Measurements from ENCODE around the gene CLN6. TPM values are rescaled to one million over a fixed set of nuclear protein-coding genes. Genes with fewer than 3 reads are reported as not detected.
"Not testable (repeated sequence)": the region's sequence is repeated elsewhere in the genome, so short reads cannot be mapped to it uniquely, and the experiment has no call there.

Gene CLN6
- total RNA-seq, 2 donors from 2014 or later, result 14.9 TPM

DNA sequence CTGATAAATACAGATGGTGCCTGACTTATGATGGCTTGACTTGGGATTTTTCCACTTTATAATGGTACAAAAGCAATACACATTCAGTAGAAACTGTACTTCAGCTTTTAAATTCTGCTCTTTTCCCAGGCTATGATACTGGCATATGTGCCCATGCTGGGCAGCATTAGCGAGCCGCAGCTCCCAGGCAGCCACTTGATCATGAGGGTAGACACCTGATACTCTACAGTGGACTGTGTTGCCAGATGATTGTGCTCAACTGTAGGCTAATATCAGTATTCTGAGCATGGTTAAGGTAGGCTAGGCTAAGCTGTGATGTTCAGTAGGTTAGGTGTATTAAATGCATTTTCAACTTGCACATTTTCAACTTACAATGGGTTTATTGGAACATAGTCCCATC is 30.4 kb upstream of the CLN6 start:
- DNase-seq (ENCODE audit: low spot score), result no peak
- intact Hi-C loops (cut with DNase I), result loop anchor here in 1 of 2 donors (5.0 kb wide), 1 partner anchor 47 kb away; no protein-coding TSS in a partner anchor

- intact Hi-C loops (cut with DNase I), result loop anchor here in 1 of 2 donors (5.0 kb wide), 1 partner anchor 49 kb away; no protein-coding TSS in a partner anchor
- DNase-seq (ENCODE audit: low spot score), result no peak
Measured at GRCh38 chr15:68258692-68259091, 29.2 kb upstream of the CLN6 start.

DNA sequence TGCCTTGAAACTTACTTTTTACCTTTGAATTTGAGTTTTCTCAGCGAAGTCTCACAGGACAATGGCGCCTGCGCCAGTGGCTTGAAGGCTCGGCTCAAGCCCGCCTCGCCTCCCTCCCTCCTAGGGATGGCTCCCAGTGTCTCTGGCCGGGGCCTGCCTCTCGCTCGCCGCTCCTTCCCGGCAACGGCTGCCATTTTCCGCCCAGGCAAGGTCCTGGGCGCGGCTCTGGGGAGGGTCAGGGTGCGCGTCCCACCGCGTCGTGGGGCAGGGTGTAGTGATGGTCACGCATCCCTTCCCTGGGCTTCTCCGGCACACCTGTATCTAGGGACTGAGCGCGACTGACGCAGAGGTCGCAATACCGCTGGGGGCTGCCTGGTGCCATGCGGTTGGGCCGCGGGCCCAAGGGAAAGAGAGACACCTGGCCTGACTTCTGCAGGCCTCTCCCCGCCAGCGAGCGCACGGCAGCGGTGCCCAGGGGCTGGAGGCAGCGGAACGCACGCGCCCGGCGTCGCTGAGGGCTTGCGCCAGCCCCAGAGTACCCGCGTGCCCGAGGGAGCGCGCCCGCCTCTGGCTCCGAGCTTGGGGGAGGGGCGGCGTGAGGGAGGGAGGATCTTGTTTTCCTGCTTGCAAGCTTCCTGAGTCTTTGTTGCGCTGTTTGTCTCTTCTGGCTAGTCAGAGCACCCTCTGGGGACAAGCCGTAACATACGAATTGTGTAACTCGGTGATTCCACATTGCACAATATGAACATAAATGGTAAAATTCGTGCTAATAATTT is 27.3 kb upstream of the CLN6 start:
- peak; percentile 96 for DNase-seq (ENCODE audit: low spot score)
- intact Hi-C loops (cut with DNase I), result loop anchor here in 1 of 2 donors (5.0 kb wide), 1 partner anchor 50 kb away; no protein-coding TSS in a partner anchor

- intact Hi-C loops (cut with DNase I), result loop anchor here in 1 of 2 donors (5.0 kb wide), 1 partner anchor 34 kb away; no protein-coding TSS in a partner anchor
Measured at GRCh38 chr15:68252925-68253534, 23.5 kb upstream of the CLN6 start.

DNA sequence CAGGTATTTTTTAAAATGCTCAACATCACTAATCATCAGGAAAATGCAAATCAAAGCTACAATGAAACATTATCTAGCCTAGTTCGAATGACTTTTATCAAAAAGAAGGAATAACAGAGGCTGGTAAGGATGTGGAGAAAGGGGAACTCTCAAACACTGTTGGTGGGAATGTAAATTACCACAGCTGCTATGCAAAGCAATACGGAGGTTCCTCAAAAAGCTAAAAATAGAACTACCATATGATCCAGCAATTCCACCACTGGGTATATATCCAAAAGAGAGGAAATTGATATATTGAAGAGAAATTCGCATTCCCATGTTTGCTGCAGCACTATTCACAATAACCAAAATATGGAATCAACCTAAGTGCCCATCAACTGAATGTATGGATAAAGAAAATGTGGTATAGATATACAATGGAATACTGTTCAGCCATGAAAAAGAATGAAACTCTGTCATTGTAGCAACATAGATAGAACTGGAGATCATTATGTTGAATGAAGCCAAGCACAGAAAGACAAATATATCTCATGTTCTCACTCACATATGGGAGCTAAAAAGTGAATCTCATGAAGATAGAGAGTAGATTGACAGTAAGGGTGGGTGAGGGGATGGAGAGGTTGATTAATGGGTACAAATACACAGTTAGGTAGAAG is 19.7 kb upstream of the CLN6 start:
- no peak for DNase-seq (ENCODE audit: low spot score)
- intact Hi-C loops (cut with DNase I), result no loop called here

More at GRCh38 chr15:68252925-68253534, 23.5 kb upstream of the CLN6 start:
- DNase-seq (ENCODE audit: low spot score), result no peak

DNA sequence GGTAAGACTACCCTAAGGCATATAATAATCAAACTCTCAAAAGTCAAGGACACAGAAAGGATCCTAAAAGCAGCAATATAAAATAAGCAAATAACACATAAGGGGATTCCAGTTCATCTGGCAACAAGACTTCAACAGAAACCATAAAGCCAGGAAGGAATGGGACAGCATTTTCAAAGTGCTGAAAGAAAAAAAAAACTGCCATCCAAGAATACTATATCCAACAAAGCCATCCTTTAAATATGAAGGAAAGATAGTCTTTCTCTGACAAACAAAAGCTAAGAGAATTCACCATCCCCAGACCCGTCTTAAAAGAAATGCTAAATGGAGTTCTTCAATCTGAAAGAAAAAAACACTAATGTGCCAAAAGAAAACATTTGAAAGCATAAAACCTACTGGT is 14.7 kb upstream of the CLN6 start:
- no peak for DNase-seq (ENCODE audit: low spot score)
- intact Hi-C loops (cut with DNase I), result no loop called here

- DNase-seq (ENCODE audit: low spot score), result no peak
- intact Hi-C loops (cut with DNase I), result no loop called here
Measured at GRCh38 chr15:68241088-68241935, 11.8 kb upstream of the CLN6 start.

DNA sequence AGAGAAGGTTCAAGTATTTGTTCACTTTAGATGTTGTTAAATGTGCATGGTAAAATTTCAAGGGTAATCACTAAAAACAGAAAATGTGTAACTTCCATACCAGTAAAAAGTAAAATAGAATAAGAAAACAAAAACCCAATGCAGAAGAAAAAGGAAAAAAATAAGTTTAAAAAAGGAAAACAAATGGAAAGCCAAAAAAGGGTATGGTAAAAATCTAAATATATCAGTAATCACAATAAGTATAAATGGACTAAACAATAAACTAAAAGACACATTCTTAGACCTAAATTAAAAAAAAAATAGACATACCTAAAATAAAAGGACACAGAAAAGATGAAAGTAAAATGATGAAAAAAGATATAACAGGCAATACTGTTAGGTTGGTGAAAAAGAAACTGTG is 9.5 kb upstream of the CLN6 start:
- no peak for DNase-seq (ENCODE audit: low spot score)
- intact Hi-C loops (cut with DNase I), result no loop called here

DNA sequence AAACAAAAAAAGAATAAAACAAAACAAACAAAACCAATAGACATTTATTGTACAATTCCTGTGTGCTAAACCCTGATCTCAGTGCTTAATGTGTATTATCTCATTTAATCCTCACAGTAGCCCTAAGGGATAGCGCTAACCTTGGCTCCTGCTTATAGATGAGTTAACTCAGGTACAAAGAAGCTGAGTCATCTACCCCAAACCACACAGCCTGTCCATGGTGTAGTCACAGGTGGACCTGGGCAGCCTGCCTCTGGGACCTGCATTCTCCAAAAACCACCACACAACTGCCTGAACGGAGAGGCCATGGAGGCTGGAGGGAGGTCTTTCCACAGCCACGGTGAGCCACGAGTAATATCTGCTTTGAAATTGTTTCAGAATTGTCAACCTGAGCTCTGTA is 5.5 kb upstream of the CLN6 start:
- intact Hi-C loops (cut with DNase I), result no loop called here
- DNase-seq (ENCODE audit: low spot score), result peak; percentile 52

GRCh38 chr15:68234520-68234919 is 5.0 kb upstream of the CLN6 start:
- DNase-seq (ENCODE audit: low spot score); intact Hi-C loops (cut with DNase I): not testable (repeated sequence)

- intact Hi-C loops (cut with DNase I), result no loop called here
- DNase-seq (ENCODE audit: low spot score), result peak; percentile 62
Measured at GRCh38 chr15:68234060-68234459, 4.5 kb upstream of the CLN6 start.

GRCh38 chr15:68232937-68233336 is 3.4 kb upstream of the CLN6 start:
- intact Hi-C loops (cut with DNase I), result no loop called here
- peak; percentile 75 for DNase-seq (ENCODE audit: low spot score)

GRCh38 chr15:68232449-68232848 is 2.9 kb upstream of the CLN6 start:
- intact Hi-C loops (cut with DNase I), result no loop called here
- DNase-seq (ENCODE audit: low spot score), result no peak

DNA sequence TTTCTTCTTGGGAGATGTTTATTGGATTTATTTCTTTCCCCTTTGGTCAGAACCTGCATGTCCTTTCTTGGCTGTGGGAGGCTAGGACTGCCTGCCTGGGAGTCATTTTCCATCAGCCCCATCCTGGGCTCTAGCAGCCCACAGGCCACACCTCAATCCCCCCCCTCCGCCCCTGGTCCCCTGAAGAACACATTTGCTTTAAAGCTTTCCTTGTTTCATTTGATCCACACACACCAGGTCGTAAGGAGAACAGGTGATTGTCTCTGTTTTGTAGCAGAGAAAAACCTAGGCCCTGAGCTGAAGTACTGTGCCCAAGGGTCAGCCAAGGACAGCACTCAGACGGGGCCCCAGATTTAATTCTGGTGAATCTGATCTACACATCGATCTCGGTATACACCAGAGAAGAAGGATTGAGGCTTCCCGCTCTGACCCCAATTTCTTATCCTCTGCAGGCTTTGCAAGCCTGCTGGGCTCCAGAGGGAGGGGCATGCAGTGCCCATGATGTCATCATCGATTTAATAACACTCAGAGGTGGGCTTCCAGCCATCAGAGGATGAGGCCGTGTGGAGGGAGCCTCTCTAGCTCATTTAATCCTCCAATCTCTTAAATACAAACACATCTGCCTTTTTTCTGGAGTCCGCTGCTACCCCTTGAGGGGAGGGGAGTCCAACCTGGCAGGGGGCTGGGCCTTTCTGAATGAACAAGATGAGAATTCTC is 1.7 kb upstream of the CLN6 start:
- peak; percentile 45 for DNase-seq (ENCODE audit: low spot score)
- intact Hi-C loops (cut with DNase I), result no loop called here

DNA sequence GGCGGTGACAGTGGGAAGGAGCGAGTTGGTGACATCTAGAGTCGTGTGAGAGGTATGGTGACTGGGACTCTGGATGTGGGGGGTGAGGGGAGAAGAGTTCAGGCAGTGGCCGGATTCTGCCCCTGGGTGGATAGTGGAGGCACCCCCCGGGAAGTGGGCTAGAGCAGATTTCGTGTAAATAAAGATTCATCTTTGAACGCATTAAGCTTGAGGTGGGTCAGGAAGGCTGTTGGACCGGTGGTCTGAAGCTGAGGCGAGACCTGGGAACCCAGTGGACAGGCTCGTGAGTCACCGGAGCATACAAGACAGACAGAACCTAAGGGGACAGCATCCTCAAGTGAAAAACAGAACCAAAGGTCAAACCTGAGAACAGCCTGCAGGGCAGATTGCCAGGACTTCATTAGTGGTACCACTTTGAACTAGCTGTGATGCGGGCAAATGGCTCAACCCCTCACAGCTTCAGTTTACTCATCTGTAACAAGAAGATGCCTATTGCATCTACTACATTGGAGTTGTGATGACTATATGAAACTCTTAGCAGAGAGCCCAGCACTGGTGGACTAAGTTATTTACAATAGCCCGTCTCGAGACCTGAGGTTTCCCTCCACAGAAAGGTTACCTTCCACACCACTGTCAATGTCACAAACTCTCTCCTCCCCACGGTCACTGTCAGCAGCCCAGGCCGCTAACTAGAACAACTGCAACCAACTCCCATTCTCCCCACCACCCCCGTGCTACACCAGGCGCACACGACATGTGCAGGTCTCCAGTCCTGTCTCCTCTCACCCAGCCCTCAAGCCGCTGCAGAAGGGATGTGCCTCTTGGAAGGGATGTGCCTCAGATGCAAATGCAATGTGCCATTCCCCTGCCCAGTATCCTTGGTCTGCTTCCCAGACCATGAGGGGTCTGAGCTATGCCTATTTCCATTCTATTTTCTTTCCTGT is 901 bp upstream of the CLN6 start:
- intact Hi-C loops (cut with DNase I), result no loop called here
- DNase-seq (ENCODE audit: low spot score), result peak; percentile 64

GRCh38 chr15:68228971-68229385 is 550 bp downstream of the CLN6 start:
- intact Hi-C loops (cut with DNase I), result no loop called here
- peak; percentile 82 for DNase-seq (ENCODE audit: low spot score)

- peak; percentile 24 for DNase-seq (ENCODE audit: low spot score)
- intact Hi-C loops (cut with DNase I), result no loop called here
Measured at GRCh38 chr15:68228143-68228970, 1.2 kb downstream of the CLN6 start.
